ENCODE results near the gene ZNF653. TPM values are rescaled to one million over a fixed set of nuclear protein-coding genes. Genes with fewer than 3 reads are reported as not detected.
"Not testable (repeated sequence)": the region's sequence is repeated elsewhere in the genome, so short reads cannot be mapped to it uniquely, and the experiment has no call there.

The ZNF653 gene
- total RNA-seq, 2 donors from 2014 or later = 23.7 to 23.8 TPM

DNA sequence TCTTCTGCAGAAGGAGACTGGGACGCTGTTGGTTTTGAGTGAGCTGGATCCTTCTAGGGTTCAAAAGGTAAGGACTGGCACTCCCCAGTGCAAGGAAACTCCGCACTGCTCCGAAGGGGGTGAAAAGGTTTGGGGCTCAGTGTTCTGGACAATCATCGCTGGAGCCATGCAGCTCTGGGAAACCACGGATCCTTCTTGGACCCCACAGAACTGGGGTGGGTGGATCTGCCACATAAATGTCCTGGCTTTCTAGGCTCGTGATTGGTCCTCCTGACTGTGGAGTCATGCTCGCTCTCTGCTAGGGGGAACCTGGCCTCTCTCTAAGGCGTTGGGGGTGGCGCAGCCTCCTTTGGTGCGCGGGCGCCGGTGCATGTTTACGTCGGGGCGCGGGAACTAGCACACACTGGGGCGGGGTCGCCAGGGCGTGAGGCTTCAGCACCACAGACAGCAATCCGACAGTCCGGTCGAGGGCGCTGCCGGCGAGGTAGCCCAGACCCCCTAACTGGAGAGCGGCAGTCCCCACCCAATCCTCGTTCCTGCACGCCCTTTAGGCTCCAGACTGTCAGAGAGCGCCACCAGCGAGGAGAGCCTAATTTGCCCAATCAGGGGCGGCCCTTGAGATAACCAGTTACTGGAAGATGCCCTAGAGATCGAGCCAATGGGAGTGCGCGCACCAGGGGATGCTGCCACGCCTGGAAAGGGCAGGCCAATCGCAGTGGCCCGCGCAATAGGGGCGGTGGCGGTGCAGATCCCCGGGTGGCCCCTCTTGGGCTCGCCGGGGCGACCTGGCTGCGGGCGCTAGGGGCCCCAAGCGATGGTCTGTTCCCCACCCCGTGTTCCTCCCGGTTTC, 23.9 kb downstream of the ZNF653 start:
- peak; percentile 87 to 91 for ATAC-seq
- Mint-ChIP-seq H3K4me1 (ENCODE audit: low read depth in 2 of 2) (peaks cover 15 to 18% of the 10 kb centered on the region in 2 donors), H3K36me3 (no peaks in the 10 kb centered on the region), H3K9me3 (no peaks in the 10 kb centered on the region), H3K4me3 (peak overlapping the region; percentile 76), H3K27me3 (peaks cover 16 to 18% of the 10 kb centered on the region in 2 donors), H3K27ac (peak overlapping the region; percentile 39 to 69)
- DNase-seq (ENCODE audit: low spot score) = peak; percentile 86

DNA sequence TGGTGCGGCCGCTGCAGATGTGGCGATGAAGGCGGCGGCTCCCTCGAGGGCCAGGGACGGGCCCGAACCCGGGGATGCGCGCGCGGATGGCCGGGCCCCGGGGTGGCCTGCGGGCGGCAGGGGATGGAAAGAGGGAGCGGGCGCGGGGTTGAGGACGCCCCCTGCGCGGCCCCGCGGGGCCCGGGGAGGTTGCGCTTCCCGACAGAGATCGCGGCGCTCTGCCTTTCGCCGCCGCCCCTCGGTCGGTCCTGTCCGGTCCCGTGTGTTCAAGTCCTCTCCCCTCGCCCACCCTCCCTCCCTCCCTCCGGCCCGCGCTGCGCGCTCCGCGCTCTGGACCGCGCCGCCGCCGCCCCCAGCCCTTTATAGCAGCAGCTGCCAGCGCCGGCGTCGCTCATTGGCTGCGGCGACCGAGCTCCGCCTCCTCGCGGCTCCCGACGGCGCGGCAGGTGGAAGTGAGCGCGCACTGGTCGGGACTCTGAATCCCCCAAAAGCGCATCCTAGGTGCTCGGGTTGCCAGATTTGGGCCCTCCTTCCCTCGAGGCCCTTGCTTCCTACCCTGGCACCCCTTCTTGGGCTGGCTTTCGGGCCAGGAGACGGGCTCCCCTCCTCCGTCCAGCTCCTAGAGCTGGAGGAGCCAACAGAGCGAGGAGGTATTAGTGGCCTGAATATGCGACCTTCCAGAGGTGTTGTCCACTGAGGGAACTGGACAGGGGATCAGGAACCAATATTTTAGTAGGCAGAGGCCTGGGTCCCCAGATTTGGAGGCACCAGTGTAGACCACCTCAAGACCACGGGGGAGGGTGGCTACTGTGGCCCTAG, 24.7 kb downstream of the ZNF653 start, which contains the start of gene ELAVL3:
Gene ELAVL3 (minus strand): TSS at position 332 of the 819 bp plus-strand sequence. CDS start 438 bp downstream, outside the sequence.
- peaks cover 15 to 18% of the 10 kb centered on the region in 2 donors for H3K4me1 Mint-ChIP-seq (ENCODE audit: low read depth in 2 of 2)
- H3K9me3 Mint-ChIP-seq = no peaks in the 10 kb centered on the region
- H3K27me3 Mint-ChIP-seq = peaks cover 16 to 18% of the 10 kb centered on the region in 2 donors
- no peak for ATAC-seq
- no peaks in the 10 kb centered on the region for H3K36me3 Mint-ChIP-seq
- peak within 1 kb of the TSS; percentile 76 for H3K4me3 Mint-ChIP-seq
- DNase-seq (ENCODE audit: low spot score) = no peak
- H3K27ac Mint-ChIP-seq = peak within 1 kb of the TSS in 1 of 2 donors; percentile 69

GRCh38 chr19:11479898-11480714, 25.5 kb downstream of the ZNF653 start:
- H3K27ac Mint-ChIP-seq = no peak overlapping the region
- DNase-seq (ENCODE audit: low spot score) (no peak), ATAC-seq (no peak)
- no peaks in the 10 kb centered on the region for H3K36me3 Mint-ChIP-seq
- peaks cover 16 to 18% of the 10 kb centered on the region in 2 donors for H3K27me3 Mint-ChIP-seq
- H3K4me3 Mint-ChIP-seq = no peak overlapping the region
- H3K9me3 Mint-ChIP-seq = no peaks in the 10 kb centered on the region
- peaks cover 15 to 17% of the 10 kb centered on the region in 2 donors for H3K4me1 Mint-ChIP-seq (ENCODE audit: low read depth in 2 of 2)

DNA sequence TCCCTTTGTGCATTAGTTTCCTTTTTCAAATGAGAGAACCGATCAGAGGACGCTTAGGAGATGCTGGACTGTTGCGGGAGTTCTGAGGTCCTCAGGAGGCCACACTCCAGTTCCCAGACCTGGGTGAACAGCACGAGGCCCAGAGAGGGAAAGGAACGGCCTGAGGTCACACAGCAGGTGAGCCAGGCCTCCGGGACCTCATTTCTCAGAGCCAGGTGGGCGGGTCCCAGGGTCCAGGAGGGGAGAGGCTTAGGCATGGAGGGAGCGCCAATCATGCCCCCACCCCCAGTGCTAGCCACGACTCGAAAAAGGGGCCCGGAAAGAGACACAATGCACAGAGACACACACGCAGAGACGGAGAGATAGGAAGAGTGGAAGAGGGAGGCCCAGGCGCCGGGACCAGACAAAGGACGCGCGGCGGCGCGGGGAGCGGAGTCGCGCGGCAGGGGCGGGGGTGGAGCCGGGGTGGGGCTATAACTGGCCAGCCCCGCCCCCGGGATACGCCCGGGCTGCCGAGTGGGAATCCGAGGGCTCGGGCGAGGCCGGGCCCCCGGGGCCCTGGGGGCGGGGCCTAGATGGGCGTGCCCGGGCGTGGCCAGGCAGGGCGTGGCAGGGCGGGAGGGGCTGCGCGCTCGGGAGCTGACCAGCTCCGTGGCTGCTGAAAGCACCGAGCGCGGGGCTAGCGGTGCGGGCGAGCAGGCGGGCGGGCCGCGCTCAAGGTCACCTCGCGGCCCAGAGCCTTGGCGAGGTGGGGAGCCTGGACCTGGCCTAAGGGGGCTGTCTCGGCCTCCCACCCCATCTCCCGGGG, 26.3 kb downstream of the ZNF653 start:
- DNase-seq (ENCODE audit: low spot score) (no peak), ATAC-seq (no peak)
- no peaks in the 10 kb centered on the region for H3K9me3 Mint-ChIP-seq
- no peak overlapping the region for H3K27ac Mint-ChIP-seq
- peaks cover 16 to 18% of the 10 kb centered on the region in 2 donors for H3K27me3 Mint-ChIP-seq
- H3K4me1 Mint-ChIP-seq (ENCODE audit: low read depth in 2 of 2) = peaks cover 15 to 16% of the 10 kb centered on the region in 2 donors
- H3K4me3 Mint-ChIP-seq = peak overlapping the region; percentile 25
- H3K36me3 Mint-ChIP-seq = no peaks in the 10 kb centered on the region

GRCh38 chr19:11478167-11479089, 27.2 kb downstream of the ZNF653 start:
- ATAC-seq (no peak), DNase-seq (ENCODE audit: low spot score) (no peak)
- H3K4me3 Mint-ChIP-seq = no peak overlapping the region
- H3K36me3 Mint-ChIP-seq = no peaks in the 10 kb centered on the region
- no peaks in the 10 kb centered on the region for H3K9me3 Mint-ChIP-seq
- H3K4me1 Mint-ChIP-seq (ENCODE audit: low read depth in 2 of 2) = peaks cover 15 to 16% of the 10 kb centered on the region in 2 donors
- peaks cover 16 to 18% of the 10 kb centered on the region in 2 donors for H3K27me3 Mint-ChIP-seq
- H3K27ac Mint-ChIP-seq = no peak overlapping the region

DNA sequence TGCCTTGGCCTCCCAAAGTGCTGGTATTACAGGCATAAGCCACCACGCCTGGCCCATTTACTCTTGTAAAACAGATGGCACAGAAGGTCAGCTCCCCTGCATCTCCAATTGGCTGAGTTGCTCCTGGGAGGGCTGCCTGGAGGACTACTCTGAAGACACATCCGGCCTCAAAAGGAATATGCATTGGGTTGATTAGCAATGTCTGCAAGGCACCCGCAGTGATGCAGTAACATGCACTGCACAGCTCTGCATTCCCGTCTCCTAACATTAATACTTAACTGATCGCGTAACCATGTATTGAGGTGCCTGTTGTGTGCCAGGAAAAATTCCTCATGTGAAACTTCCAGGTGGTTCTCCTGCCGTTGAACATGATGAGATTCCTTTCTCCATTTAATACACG, 29.8 kb downstream of the ZNF653 start:
- Mint-ChIP-seq H3K9me3 (no peaks in the 10 kb centered on the region), H3K4me1 (ENCODE audit: low read depth in 2 of 2) (peaks cover 0 to 8% of the 10 kb centered on the region in 2 donors), H3K36me3 (no peaks in the 10 kb centered on the region), H3K27me3 (peaks cover 16 to 19% of the 10 kb centered on the region in 2 donors), H3K4me3 (no peak overlapping the region), H3K27ac (no peak overlapping the region)
- ATAC-seq (no peak), DNase-seq (ENCODE audit: low spot score) (no peak)

DNA sequence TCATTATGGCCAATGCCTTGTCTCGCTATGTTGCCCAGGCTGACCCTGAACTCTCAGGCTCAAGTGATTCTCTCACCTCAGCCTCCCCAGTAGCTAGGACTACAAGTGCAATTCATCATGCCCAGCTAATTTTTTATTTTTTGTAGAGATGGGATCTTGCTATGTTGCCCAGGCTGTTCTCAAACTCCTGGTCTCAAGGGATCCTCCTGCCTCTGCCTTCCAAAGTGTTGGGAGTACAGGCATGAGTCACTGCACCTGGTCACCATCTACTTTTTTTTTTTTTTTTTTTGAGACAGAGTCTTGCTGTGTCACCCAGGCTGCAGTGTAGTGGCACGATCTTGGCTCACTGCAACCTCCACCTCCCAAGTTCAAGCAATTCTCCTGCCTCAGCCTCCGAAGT, 30.3 kb downstream of the ZNF653 start:
- not testable (repeated sequence) for H3K9me3 Mint-ChIP-seq; H3K4me3 Mint-ChIP-seq; ATAC-seq; H3K4me1 Mint-ChIP-seq (ENCODE audit: low read depth in 2 of 2); H3K36me3 Mint-ChIP-seq; H3K27ac Mint-ChIP-seq; DNase-seq (ENCODE audit: low spot score)
- H3K27me3 Mint-ChIP-seq = peaks cover 16 to 19% of the 10 kb centered on the region in 2 donors

GRCh38 chr19:11473725-11474124, 31.9 kb downstream of the ZNF653 start:
- ATAC-seq (no peak), DNase-seq (ENCODE audit: low spot score) (no peak)
- Mint-ChIP-seq H3K27me3 (peaks cover 10 to 12% of the 10 kb centered on the region in 2 donors), H3K4me3 (no peak overlapping the region), H3K9me3 (no peaks in the 10 kb centered on the region), H3K4me1 (ENCODE audit: low read depth in 2 of 2) (peaks cover 0 to 2% of the 10 kb centered on the region in 2 donors), H3K27ac (no peak overlapping the region), H3K36me3 (no peaks in the 10 kb centered on the region)

GRCh38 chr19:11468266-11468845, 37.3 kb downstream of the ZNF653 start:
- H3K9me3 Mint-ChIP-seq; H3K4me3 Mint-ChIP-seq; DNase-seq (ENCODE audit: low spot score); ATAC-seq; H3K36me3 Mint-ChIP-seq; H3K27me3 Mint-ChIP-seq; H3K27ac Mint-ChIP-seq; H3K4me1 Mint-ChIP-seq (ENCODE audit: low read depth in 2 of 2): not testable (repeated sequence)

DNA sequence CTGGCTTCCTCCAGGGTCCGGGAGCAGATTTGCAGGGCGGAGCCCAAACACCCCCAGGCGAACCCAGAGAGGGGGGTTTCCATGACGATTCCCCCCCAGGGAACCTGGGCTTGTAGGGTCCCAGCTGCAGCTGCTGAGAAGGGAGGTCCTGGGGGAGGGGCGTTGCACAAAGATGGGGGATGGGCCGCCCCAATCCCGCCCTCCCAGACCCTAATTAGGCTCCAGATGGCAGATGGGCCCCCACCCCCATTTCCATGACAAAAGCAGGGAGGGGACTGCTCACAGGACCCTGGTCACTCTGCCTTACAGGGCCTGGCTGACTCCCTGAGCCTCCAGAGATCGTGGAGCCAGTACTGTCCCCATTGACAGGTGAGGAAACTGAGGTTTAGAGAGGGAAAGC, 40.0 kb downstream of the ZNF653 start:
- no peak for DNase-seq (ENCODE audit: low spot score)
- ATAC-seq = no peak
- H3K9me3 Mint-ChIP-seq = no peaks in the 10 kb centered on the region
- H3K36me3 Mint-ChIP-seq = no peaks in the 10 kb centered on the region
- no peaks in the 10 kb centered on the region for H3K4me1 Mint-ChIP-seq (ENCODE audit: low read depth in 2 of 2)
- peaks cover 2 to 3% of the 10 kb centered on the region in 2 donors for H3K27me3 Mint-ChIP-seq
- no peak overlapping the region for H3K4me3 Mint-ChIP-seq
- no peak overlapping the region for H3K27ac Mint-ChIP-seq

DNA sequence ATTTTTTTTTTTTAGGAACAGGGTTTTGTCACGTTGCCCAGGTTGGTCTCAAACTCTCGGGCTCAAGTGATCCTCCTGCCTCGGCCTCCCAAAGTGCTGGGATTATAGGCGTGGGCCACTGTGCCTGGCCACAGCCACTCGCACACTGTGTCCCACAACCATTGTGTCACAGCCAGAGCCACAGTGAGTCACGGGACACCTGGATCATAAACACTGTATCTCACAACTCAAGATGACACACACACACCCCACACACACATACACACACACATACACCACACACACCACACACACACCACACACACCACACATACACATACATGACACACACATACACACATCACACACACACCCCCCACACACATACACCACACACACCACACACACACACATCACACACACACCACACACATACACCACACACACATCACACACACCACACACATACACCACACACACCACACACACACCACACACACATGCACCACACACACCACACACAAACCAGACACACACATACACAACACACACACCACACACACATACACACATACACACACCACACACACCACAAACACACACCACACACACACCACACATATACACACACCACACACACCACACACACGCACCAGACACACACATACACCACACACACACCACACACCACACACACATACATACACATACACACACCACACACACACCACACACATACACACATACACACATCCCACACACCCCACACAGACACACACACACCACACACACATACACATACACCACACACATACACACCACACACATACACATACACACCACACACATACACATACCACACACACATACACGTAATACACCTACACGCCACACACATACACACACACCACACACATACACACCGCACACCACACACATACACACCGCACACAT, 41.0 kb downstream of the ZNF653 start:
- ATAC-seq (no peak), DNase-seq (ENCODE audit: low spot score) (no peak)
- H3K36me3 Mint-ChIP-seq = no peaks in the 10 kb centered on the region
- no peak overlapping the region for H3K27ac Mint-ChIP-seq
- no peaks in the 10 kb centered on the region for H3K9me3 Mint-ChIP-seq
- peaks cover 10 to 12% of the 10 kb centered on the region in 2 donors for H3K27me3 Mint-ChIP-seq
- no peak overlapping the region for H3K4me3 Mint-ChIP-seq
- no peaks in the 10 kb centered on the region for H3K4me1 Mint-ChIP-seq (ENCODE audit: low read depth in 2 of 2)

Data from natural killer cell treated with Interleukin-12 subunit alpha and Interleukin-12 subunit beta and Interleukin-15 and Interleukin-18, amount 100 ng/mL, for 72 hours (primary cell).